HG03457 (cell line): ENCODE data around the gene DYDC2.
"Not testable (repeated sequence)": the region's sequence is repeated elsewhere in the genome, so short reads cannot be mapped to it uniquely, and the experiment has no call there.

Experiments used
- ATAC-seq: cut with Tn5 transposase; IDR thresholded peaks from one replicate; pipeline ENCODE4 v1.9.1; 2021; ENCODE audit warnings: moderate number of reproducible peaks; ENCODE audit not compliant: unreplicated experiment

Gene DYDC2

GRCh38 chr10:80356563-80356988 is at the start of gene DYDC2, which contains the start of gene DYDC1:
Gene DYDC2, plus strand, starts transcription at chr10:80356781. Its CDS starts 5,663 bp downstream, at chr10:80362444.
Gene DYDC1, minus strand, starts transcription at chr10:80356755. Its CDS starts 4,154 bp downstream, at chr10:80352601.
- ATAC-seq, result no peak

GRCh38 chr10:80313523-80313922 is 43.1 kb upstream of the DYDC2 start:
- ATAC-seq, result no peak

- no peak for ATAC-seq
Observed at GRCh38 chr10:80315391-80315790, 41.2 kb upstream of the DYDC2 start.

- no peak for ATAC-seq
Observed at GRCh38 chr10:80318742-80319141, 37.8 kb upstream of the DYDC2 start.

GRCh38 chr10:80319318-80319717 is 37.3 kb upstream of the DYDC2 start:
- no peak for ATAC-seq

DNA sequence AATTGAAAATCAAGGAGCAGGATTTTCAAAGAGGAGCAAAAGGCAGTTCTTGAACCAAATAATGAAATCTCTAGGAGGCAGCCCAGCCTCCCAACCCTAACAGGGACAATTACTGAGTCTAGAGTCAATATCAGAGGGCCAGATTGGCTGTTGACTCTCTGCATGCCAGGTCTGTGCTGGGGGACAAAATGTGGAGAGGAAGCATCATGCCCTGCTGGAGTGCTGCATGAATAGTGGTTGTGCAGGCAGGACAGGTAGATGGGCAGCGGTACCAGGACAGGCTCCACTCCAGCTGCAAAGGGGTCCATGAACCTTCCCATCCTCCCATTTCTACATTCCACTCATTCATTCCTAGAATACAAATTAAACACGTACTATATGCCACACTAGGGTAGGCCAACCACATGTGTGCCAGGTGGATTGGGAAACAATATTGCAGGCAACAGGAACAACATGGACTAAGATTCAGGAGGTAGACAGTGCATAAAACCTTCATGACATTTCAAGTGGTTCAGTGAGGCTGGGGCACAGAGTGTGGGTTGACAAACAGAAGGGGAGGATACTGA is 36.8 kb upstream of the DYDC2 start:
- no peak for ATAC-seq

GRCh38 chr10:80320377-80320776 is 36.2 kb upstream of the DYDC2 start:
- no peak for ATAC-seq

- no peak for ATAC-seq
Observed at GRCh38 chr10:80321183-80321582, 35.4 kb upstream of the DYDC2 start.

DNA sequence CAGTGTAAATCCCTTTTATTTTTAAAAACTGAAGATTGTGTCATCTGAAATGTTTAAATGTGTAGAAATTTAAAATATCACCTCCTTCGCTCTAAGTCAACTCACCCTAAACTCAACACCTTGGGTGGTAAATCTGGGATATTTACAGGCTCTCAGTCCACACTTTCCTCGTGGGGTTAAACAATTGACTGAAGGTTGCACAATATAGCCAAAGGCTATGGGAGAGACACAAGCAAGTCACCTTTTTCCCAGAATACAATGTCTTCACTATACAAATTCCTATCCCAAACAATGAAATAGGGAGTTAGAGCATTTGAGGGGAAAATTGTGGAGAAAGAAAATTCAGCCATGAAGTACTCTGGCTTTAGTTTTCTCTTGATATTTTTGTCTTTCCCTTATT is 34.4 kb upstream of the DYDC2 start:
- no peak for ATAC-seq

- ATAC-seq, result no peak
Observed at GRCh38 chr10:80322711-80323110, 33.9 kb upstream of the DYDC2 start.

- ATAC-seq, result no peak
Observed at GRCh38 chr10:80323311-80323710, 33.3 kb upstream of the DYDC2 start.

DNA sequence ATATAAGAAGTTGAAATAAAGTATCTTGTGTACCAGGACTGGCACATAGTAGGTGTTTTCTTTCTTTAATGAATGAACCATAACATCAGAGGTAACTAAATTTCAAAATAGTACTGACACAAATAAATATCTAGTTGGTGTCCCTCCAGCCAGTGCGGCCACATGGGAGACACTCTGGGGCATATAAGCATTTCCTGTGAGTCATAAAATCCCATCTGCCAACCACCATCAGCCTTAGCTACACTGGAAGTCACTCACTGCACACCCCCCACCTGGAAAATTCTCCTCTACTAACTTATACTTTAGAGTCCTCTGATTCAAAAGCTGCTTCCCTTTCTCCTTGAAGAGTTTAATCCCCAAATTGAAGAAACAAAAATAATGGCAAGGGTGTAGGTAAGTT is 32.5 kb upstream of the DYDC2 start:
- no peak for ATAC-seq

DNA sequence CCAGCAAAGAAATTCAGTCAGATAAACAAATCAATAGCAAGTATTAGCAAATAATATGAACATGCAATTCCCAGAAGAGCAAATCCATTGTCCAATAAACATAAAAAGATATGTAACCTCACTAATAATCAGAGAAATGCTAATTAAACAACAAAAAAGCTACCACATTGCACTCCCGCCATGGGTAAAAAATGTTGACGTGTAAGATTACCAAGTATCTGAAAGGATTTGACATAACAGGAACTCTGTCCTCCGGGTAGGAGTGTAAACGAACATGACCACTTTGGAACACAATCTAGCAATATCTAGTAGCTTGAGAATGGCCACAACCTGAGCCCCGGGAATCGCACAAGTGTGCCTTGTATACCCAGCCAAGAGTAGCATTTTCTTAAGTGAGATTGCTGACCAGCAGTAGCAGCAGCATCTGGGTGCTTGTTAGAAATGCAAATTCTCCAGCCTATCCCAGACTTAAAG is 31.7 kb upstream of the DYDC2 start:
- ATAC-seq, result no peak

DNA sequence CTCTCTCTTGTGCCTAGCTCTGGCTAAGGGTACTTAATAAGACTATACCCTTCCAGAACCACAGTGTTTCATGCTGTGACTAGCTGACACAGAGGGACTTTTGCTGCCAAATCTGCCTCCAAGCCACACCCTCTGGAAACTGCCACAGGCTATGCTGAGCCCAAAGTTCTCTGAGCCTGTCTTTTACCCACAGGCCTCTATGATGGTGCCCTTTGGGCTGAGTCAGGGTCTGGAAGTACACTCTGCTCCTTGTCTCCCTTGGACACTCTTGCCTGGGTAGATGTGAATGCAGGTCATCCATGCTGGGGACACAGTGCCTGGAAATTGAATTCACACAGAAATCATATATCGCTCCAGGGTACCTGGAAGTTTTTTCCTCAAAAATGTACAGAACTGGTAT is 22.6 kb upstream of the DYDC2 start:
- no peak for ATAC-seq

GRCh38 chr10:80344276-80344675 is 12.3 kb upstream of the DYDC2 start:
- no peak for ATAC-seq

DNA sequence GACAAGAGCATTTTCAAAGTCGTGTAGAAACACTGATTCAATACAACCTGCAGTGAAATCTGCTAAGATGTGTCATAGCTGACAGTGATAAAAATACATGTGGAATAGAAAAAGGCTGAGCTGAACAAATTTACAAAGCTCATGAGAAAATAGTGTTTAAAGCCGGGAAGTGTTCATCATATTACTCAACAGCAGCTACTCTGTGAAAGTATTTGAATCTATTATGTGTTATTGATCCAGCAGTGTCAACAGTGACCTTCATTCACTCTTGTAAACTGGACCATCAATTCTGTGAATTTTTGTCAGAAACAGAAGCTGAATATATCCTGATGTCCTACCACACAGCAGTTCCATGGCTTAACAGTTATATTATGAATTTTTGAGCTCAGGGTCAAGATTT is 11.7 kb upstream of the DYDC2 start:
- no peak for ATAC-seq

- ATAC-seq, result no peak
Observed at GRCh38 chr10:80350251-80350650, 6.3 kb upstream of the DYDC2 start.

DNA sequence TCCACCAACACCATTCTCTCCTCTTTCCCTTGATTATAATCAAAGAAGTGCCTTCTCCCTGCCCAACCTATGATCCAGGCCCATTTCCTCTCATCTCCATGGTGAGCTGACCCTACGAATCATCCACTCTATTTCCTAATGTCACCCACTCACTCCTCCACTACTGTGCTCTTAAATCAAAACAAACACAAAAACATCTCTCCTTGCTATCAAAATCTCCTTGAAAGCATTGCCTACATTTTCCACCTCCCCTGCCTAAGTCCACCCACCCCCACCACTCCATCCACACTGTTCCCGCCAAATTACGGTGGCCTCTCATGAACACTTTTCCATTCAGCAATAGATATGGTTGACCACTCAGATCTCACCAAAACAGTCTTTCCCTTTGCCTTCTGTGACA is 5.4 kb upstream of the DYDC2 start:
- ATAC-seq, result no peak

- ATAC-seq, result no peak
Observed at GRCh38 chr10:80356989-80357850, 639 bp downstream of the DYDC2 start.

- no peak for ATAC-seq
Observed at GRCh38 chr10:80357851-80358125, 1.2 kb downstream of the DYDC2 start.

GRCh38 chr10:80358925-80359324 is 2.3 kb downstream of the DYDC2 start:
- not testable (repeated sequence) for ATAC-seq

- no peak for ATAC-seq
Observed at GRCh38 chr10:80359644-80360043, 3.1 kb downstream of the DYDC2 start.

- ATAC-seq, result no peak
Observed at GRCh38 chr10:80365510-80365909, 8.9 kb downstream of the DYDC2 start.
